Upper lobe of left lung (tissue), 6 donors: ENCODE results near the gene TSPAN19. TPM values are rescaled to one million over a fixed set of nuclear protein-coding genes. Genes with fewer than 3 reads are reported as not detected.
"Not testable (repeated sequence)": the region's sequence is repeated elsewhere in the genome, so short reads cannot be mapped to it uniquely, and the experiment has no call there.

Experiments
- ATAC-seq, 2 donors: fragments of 200-7000 bp; cut with Tn5 transposase; one replicate each; pipeline ENCODE4 v1.9.1; 2022; ENCODE audit warnings: mild to moderate bottlenecking in 2 of 2, moderate library complexity in 2 of 2; ENCODE audit not compliant: low FRiP score in 2 of 2
- DNase-seq, 2 donors: peaks; one replicate each; pipeline ENCODE4 v3.0.0-alpha.2; 2019 to 2020
- H3K27ac ChIP-seq, 4 donors: fragments of 200-600 bp; sonication (generic); one replicate each; pipeline ENCODE4 v1.5.1; 2016 to 2019
- H3K27me3 ChIP-seq, 4 donors: fragments of 200-600 bp; sonication (generic); one replicate each; pipeline ENCODE4 v1.5.1; 2017 to 2019
- H3K36me3 ChIP-seq, 4 donors: fragments of 200-600 bp; sonication (generic); one replicate each; pipeline ENCODE4 v1.5.1; 2016 to 2019
- H3K4me1 ChIP-seq, 4 donors: fragments of 200-600 bp; sonication (generic); one replicate each; pipeline ENCODE4 v1.5.1; 2018 to 2019
- H3K4me3 ChIP-seq, 4 donors: fragments of 200-600 bp; sonication (generic); one replicate each; pipeline ENCODE4 v1.5.1; 2017 to 2019; ENCODE audit warnings: mild to moderate bottlenecking in 2 of 4, moderate library complexity in 1 of 4
- H3K9me3 ChIP-seq, 4 donors: fragments of 200-600 bp; sonication (generic); one replicate each; pipeline ENCODE4 v1.5.1; 2018 to 2019
- CTCF ChIP-seq, 6 experiments: fragments of 450-650 bp in 4 of 6; fragments of 200-600 bp in 2 of 6; sonication (generic) in 2 of 6; IDR thresholded peaks; one replicate each; pipeline ENCODE4 v1.5.1; 2016 to 2019; ENCODE audit warnings: antibody characterized with exemption in 6 of 6
- EP300 ChIP-seq, 4 donors: sonication (generic); formaldehyde crosslinking; IDR thresholded peaks; one replicate each; pipeline ENCODE4 v1.5.1; 2017; ENCODE audit warnings: antibody characterized with exemption in 4 of 4, control low read depth in 2 of 4
- POLR2A ChIP-seq, 4 donors: fragments of 450-650 bp; IDR thresholded peaks; one replicate each; pipeline ENCODE4 v1.5.1; 2016 to 2017; ENCODE audit warnings: antibody characterized with exemption in 4 of 4, mild to moderate bottlenecking in 2 of 4
- POLR2AphosphoS5 ChIP-seq, 2 donors: sonication (generic); formaldehyde crosslinking; IDR thresholded peaks; one replicate each; pipeline ENCODE4 v1.5.1; 2017; ENCODE audit warnings: antibody characterized with exemption in 2 of 2
- WGBS, 2 donors: methylation state at CpG; one replicate each; pipeline ENCODE4 v1.1.5; 2017 to 2018; 5-methylcytosine and 5-hydroxymethylcytosine counted together
- total RNA-seq, 6 donors: library from RNA; depleted of rRNA in 4 of 6; stranded (reverse); fragments of >200 nt in 4 of 6; gene quantifications; one replicate each; pipeline versions ENCODE4 v1.1.0 to v1.2.1, GENCODE V29; 2016 to 2021
- donor health status: DM: no; HTN: no; CAD: no; lungs with moderate emphysema.
- donor health status: DM: no; HTN: yes; CAD: no; lungs with severe emphysema.

The TSPAN19 gene
- total RNA-seq, 6 donors from 2014 or later = 0.76 to 25.2 (median 12.1) TPM; not detected in 2

GRCh38 chr12:85006206-85006605, 29.9 kb downstream of the TSPAN19 start:
- whole genome bisulfite sequencing, 2 donors = 76 to 90% methylated on average over 1 of the region's 1 CpG
- ATAC-seq = no peak
- H3K27ac ChIP-seq = no peak overlapping the region
- no peaks in the 10 kb centered on the region for H3K27me3 ChIP-seq
- TF ChIP-seq POLR2A (IDR thresholded peaks at IDR 0.05) (no peak), POLR2AphosphoS5 (IDR thresholded peaks at IDR 0.05) (no peak), EP300 (IDR thresholded peaks at IDR 0.05) (no peak), CTCF (IDR thresholded peaks at IDR 0.05) (no peak)
- no peaks in the 10 kb centered on the region for H3K36me3 ChIP-seq
- H3K4me1 ChIP-seq = no peaks in the 10 kb centered on the region
- no peak overlapping the region for H3K4me3 ChIP-seq
- H3K9me3 ChIP-seq = no peaks in the 10 kb centered on the region
- DNase-seq = no peak

DNA sequence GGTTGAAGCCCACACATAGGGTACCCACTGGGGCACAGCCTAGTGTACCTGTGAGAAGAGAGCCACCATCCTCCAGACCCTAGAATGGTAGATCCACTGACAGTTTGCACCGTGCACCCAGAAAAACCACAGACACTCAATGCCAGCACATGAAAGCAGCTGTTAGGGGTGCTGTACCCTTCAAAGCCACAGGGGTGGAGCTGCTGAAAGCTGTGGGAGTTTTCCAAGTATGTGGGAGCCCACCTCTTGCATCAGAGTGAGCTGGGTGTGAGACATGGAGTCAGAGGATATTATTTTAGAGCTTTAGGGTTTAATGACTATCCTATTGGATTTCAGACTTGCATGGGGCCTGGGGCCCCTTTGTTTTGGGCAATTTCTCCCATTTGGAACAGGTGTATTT, 30.5 kb downstream of the TSPAN19 start:
- Histone ChIP-seq H3K36me3 (no peaks in the 10 kb centered on the region), H3K27ac (no peak overlapping the region), H3K9me3 (no peaks in the 10 kb centered on the region), H3K4me3 (no peak overlapping the region), H3K27me3 (no peaks in the 10 kb centered on the region), H3K4me1 (no peaks in the 10 kb centered on the region)
- WGBS, 2 donors = 67% methylated on average over 1 of the region's 1 CpG; no CpG with 5 or more reads in 1 of the 2 donors
- TF ChIP-seq POLR2AphosphoS5 (IDR thresholded peaks at IDR 0.05) (no peak), EP300 (IDR thresholded peaks at IDR 0.05) (no peak), CTCF (IDR thresholded peaks at IDR 0.05) (no peak), POLR2A (IDR thresholded peaks at IDR 0.05) (no peak)
- ATAC-seq (no peak), DNase-seq (no peak)

GRCh38 chr12:85005047-85005446, 31.0 kb downstream of the TSPAN19 start:
- ATAC-seq, H3K4me1 ChIP-seq, H3K9me3 ChIP-seq, H3K4me3 ChIP-seq, H3K36me3 ChIP-seq, DNase-seq, H3K27ac ChIP-seq, H3K27me3 ChIP-seq: not testable (repeated sequence)
- WGBS, 2 donors = 75 to 78% methylated on average over 2 of the region's 2 CpGs

DNA sequence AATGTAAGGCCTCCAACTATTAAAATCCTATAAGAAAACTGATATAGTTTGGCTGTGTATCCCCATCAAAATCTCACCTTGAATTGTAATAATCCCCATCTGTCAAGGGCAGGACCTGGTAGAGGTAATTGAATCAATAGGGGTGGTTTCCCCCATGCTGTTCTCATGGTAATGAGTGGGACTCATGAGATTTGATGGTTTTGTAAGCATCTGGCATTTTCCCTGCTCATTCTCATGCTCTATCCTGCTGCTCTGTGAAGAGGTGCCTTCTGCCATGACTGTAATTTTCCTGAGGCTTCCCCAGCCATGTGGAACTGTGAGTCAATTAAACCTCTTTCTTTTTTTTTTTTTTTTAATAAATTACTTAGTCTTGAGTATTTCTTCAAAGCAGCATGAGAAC, 31.9 kb downstream of the TSPAN19 start:
- DNase-seq (no peak), ATAC-seq (no peak)
- H3K36me3 ChIP-seq = no peaks in the 10 kb centered on the region
- no peaks in the 10 kb centered on the region for H3K9me3 ChIP-seq
- no peaks in the 10 kb centered on the region for H3K27me3 ChIP-seq
- H3K27ac ChIP-seq = no peak overlapping the region
- TF ChIP-seq EP300 (IDR thresholded peaks at IDR 0.05) = no peak
- no peak for TF ChIP-seq CTCF (IDR thresholded peaks at IDR 0.05)
- no peak for TF ChIP-seq POLR2AphosphoS5 (IDR thresholded peaks at IDR 0.05)
- TF ChIP-seq POLR2A (IDR thresholded peaks at IDR 0.05) = no peak
- no peaks in the 10 kb centered on the region for H3K4me1 ChIP-seq
- no peak overlapping the region for H3K4me3 ChIP-seq

DNA sequence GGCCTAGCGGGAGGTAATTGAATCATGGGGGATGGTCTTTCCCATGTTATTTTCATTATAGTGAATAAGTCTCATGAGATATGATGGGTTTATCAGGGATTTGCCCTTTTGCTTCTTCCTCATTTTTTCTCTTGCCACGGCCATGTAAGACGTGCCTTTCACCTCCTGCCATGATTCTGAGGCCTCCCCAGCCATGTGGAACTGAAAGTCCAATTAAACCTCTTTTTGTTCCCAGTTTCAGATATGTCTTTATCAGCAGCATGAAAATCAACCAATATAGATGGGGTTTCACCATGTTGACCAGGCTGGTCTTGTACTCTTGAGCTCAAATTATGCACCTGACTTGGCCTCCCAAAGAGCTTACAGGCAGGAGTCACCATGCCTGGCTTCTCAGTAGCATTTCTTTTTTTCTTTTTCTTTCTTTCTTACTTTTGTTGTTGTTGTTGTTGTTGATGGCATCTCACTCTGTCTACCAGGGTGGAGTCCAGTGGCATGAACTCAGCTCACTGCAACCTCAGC, 33.2 kb downstream of the TSPAN19 start:
- Histone ChIP-seq H3K4me1 (no peaks in the 10 kb centered on the region), H3K9me3 (no peaks in the 10 kb centered on the region), H3K27ac (no peak overlapping the region), H3K4me3 (no peak overlapping the region), H3K36me3 (no peaks in the 10 kb centered on the region), H3K27me3 (no peaks in the 10 kb centered on the region)
- DNase-seq (no peak), ATAC-seq (no peak)
- WGBS, 2 donors = 77 to 81% methylated on average over 3 of the region's 3 CpGs
- TF ChIP-seq CTCF (IDR thresholded peaks at IDR 0.05) = no peak
- TF ChIP-seq EP300 (IDR thresholded peaks at IDR 0.05) = no peak
- TF ChIP-seq POLR2AphosphoS5 (IDR thresholded peaks at IDR 0.05) = no peak
- no peak for TF ChIP-seq POLR2A (IDR thresholded peaks at IDR 0.05)
